GM23338 (cell line): ENCODE results near the gene CACNA2D3. TPM values are rescaled to one million over a fixed set of nuclear protein-coding genes. Genes with fewer than 3 reads are reported as not detected.

ENCODE experiments used
- ATAC-seq: fragments of 200-7000 bp; cut with Tn5 transposase; 3 replicates; pipeline ENCODE4 v1.9.1; 2020
- DNase-seq: peaks from one replicate; pipeline ENCODE4 v3.0.0-alpha.2; 2015; ENCODE audit warnings: low spot score
- H2AFZ ChIP-seq: fragments of 200-600 bp; sonication (generic); 2 replicates; pipeline ENCODE4 v1.8.0; 2016; ENCODE audit warnings: antibody characterized with exemption, mild to moderate bottlenecking, moderate library complexity
- H3F3A ChIP-seq: fragments of 200-600 bp; sonication (generic); replicated peaks from 2 replicates; pipeline ENCODE4 v1.8.0; 2017; ENCODE audit warnings: antibody characterized with exemption, mixed run types, low read depth
- H3K27ac ChIP-seq: fragments of 200-600 bp; sonication (generic); 2 replicates; pipeline ENCODE4 v1.6.1; 2016; ENCODE audit warnings: low read depth
- H3K27me3 ChIP-seq: fragments of 200-600 bp; sonication (generic); 2 replicates; pipeline ENCODE4 v1.8.0; 2016; ENCODE audit warnings: mild to moderate bottlenecking, mixed run types, moderate library complexity; ENCODE audit not compliant: insufficient read depth
- H3K36me3 ChIP-seq: fragments of 200-600 bp; sonication (generic); 2 replicates; pipeline ENCODE4 v1.8.0; 2016; ENCODE audit warnings: mild to moderate bottlenecking; ENCODE audit not compliant: insufficient read depth
- H3K4me1 ChIP-seq: fragments of 200-600 bp; sonication (generic); 2 replicates; pipeline ENCODE4 v1.8.0; 2016; ENCODE audit warnings: mild to moderate bottlenecking, moderate library complexity; ENCODE audit not compliant: insufficient read depth
- H3K4me2 ChIP-seq: fragments of 200-600 bp; sonication (generic); 2 replicates; pipeline ENCODE4 v1.7.1; 2017; ENCODE audit warnings: mixed run types
- H3K4me3 ChIP-seq: fragments of 200-600 bp; sonication (generic); 2 replicates; pipeline ENCODE4 v1.6.1; 2016; ENCODE audit warnings: mixed run types
- H3K79me2 ChIP-seq: fragments of 200-600 bp; sonication (generic); replicated peaks from 2 replicates; pipeline ENCODE4 v1.8.0; 2017; ENCODE audit warnings: mild to moderate bottlenecking; ENCODE audit not compliant: insufficient read depth
- H3K9me2 ChIP-seq: fragments of 200-600 bp; sonication (generic); 2 replicates; pipeline ENCODE4 v1.8.0; 2017; ENCODE audit not compliant: insufficient read depth
- H4K20me1 ChIP-seq: fragments of 200-600 bp; sonication (generic); replicated peaks from 2 replicates; pipeline ENCODE4 v1.8.0; 2017; ENCODE audit warnings: mild to moderate bottlenecking; ENCODE audit not compliant: insufficient read depth
- H3K27ac Mint-ChIP-seq: 2 replicates; pipeline ENCODE4 v1.8.0; 2020; ENCODE audit warnings: inconsistent platforms, mild to moderate bottlenecking, moderate library complexity, mixed read lengths
- H3K27me3 Mint-ChIP-seq: 3 replicates; pipeline ENCODE4 v1.8.0; 2022; ENCODE audit warnings: low read depth, mild to moderate bottlenecking, moderate library complexity, mixed read lengths, inconsistent platforms; ENCODE audit not compliant: insufficient read depth, poor library complexity
- H3K36me3 Mint-ChIP-seq: 3 replicates; pipeline ENCODE4 v1.8.0; 2021; ENCODE audit warnings: low read depth, mild to moderate bottlenecking, inconsistent platforms, moderate library complexity, mixed read lengths
- H3K4me1 Mint-ChIP-seq: 3 replicates; pipeline ENCODE4 v1.8.0; 2020; ENCODE audit warnings: mild to moderate bottlenecking, inconsistent platforms, mixed read lengths
- H3K4me3 Mint-ChIP-seq: 3 replicates; pipeline ENCODE4 v1.8.0; 2021; ENCODE audit warnings: moderate library complexity, mild to moderate bottlenecking, inconsistent platforms, mixed read lengths
- H3K9me3 Mint-ChIP-seq: 3 replicates; pipeline ENCODE4 v1.8.0; 2020; ENCODE audit warnings: moderate library complexity, mild to moderate bottlenecking, inconsistent platforms, mixed read lengths
- CREB1 ChIP-seq: fragments of 250-450 bp; sonication (Bioruptor Pico); IDR thresholded peaks from 2 replicates; pipeline ENCODE4 v1.5.0; 2020; ENCODE audit warnings: low read depth, mild to moderate bottlenecking, moderate library complexity
- CTCF ChIP-seq, 2 experiments: fragments of 200-600 bp in 1 of 2; sonication (generic) in 1 of 2; conservative IDR thresholded peaks; 2 replicates each; pipeline versions ENCODE4 v1.5.1 to v1.6.1; 2016 to 2017; ENCODE audit warnings: antibody characterized with exemption in 2 of 2, low read depth in 2 of 2, mild to moderate bottlenecking in 2 of 2, moderate library complexity in 1 of 2
- ETS1 ChIP-seq: IDR thresholded peaks from 2 replicates; pipeline ENCODE4 v1.6.1; 2016; ENCODE audit warnings: antibody characterized with exemption
- EZH2 ChIP-seq: fragments of 200-600 bp; sonication (generic); IDR thresholded peaks from one replicate; pipeline ENCODE4 v1.8.0; 2017; ENCODE audit warnings: antibody characterized with exemption, mild to moderate bottlenecking, low read depth; ENCODE audit not compliant: unreplicated experiment
- EZH2phosphoT487 ChIP-seq: fragments of 200-600 bp; sonication (generic); IDR thresholded peaks from one replicate; pipeline ENCODE4 v1.8.1; 2018; ENCODE audit warnings: antibody characterized with exemption; ENCODE audit not compliant: unreplicated experiment
- NANOG ChIP-seq: IDR thresholded peaks from 2 replicates; pipeline ENCODE4 v1.6.1; 2016; ENCODE audit warnings: antibody characterized with exemption, borderline replicate concordance
- POLR2AphosphoS5 ChIP-seq: IDR thresholded peaks from 2 replicates; pipeline ENCODE4 v1.6.1; 2016; ENCODE audit warnings: antibody characterized with exemption, low read depth
- STAT1 ChIP-seq: IDR thresholded peaks from one replicate; pipeline ENCODE4 v1.6.1; 2016; ENCODE audit warnings: antibody characterized with exemption; ENCODE audit not compliant: unreplicated experiment
- ZNF114 ChIP-seq: fragments of 250-450 bp; sonication (Bioruptor Pico); IDR thresholded peaks from 2 replicates; pipeline ENCODE4 v1.5.0; 2020; ENCODE audit warnings: mild to moderate bottlenecking, moderate library complexity
- ZNF331 ChIP-seq: fragments of 250-450 bp; sonication (Bioruptor Pico); IDR thresholded peaks from 2 replicates; pipeline ENCODE4 v1.5.0; 2020; ENCODE audit warnings: low read depth, mild to moderate bottlenecking, moderate library complexity
- ZNF462 ChIP-seq: fragments of 250-450 bp; sonication (Bioruptor Pico); IDR thresholded peaks from 2 replicates; pipeline ENCODE4 v1.5.0; 2020; ENCODE audit warnings: mild to moderate bottlenecking, moderate library complexity
- polyA plus RNA-seq: library from polyadenylated mRNA; unstranded; fragments of >200 nt; fragmentation: Nextera tagmentation; extraction: Ambion mirVana; gene quantifications from 2 replicates; pipeline ENCODE4 v1.2.1, GENCODE V29; 2016
- total RNA-seq: library from RNA; depleted of rRNA; stranded (reverse); fragments of >200 nt; shearing (Covaris generic); gene quantifications from 2 replicates; pipeline ENCODE4 v1.2.3, GENCODE V29; 2014

CACNA2D3 gene
- total and polyA plus RNA-seq, 2 experiments from 2014 or later, result 2.2 to 2.3 TPM

GRCh38 chr3:54703923-54704322 lies 581.6 kb downstream of the CACNA2D3 start:
- Histone ChIP-seq H3F3A (no peaks in the 10 kb centered on the region; the same call in 1 of the 2 replicates), H3K27me3 (no peaks in the 10 kb centered on the region), H2AFZ (no peak overlapping the region), H3K79me2 (no peaks in the 10 kb centered on the region), H3K4me1 (peaks cover 47% of the 10 kb centered on the region), H3K4me3 (no peak overlapping the region), H3K27ac (peak overlapping the region; percentile 7; the same call in 1 of the 2 replicates), H4K20me1 (no peaks in the 10 kb centered on the region), H3K36me3 (no peaks in the 10 kb centered on the region), H3K9me2 (peaks cover 21% of the 10 kb centered on the region), H3K4me2 (peak overlapping the region; percentile 39; the same call in 1 of the 2 replicates)
- Mint-ChIP-seq H3K4me1 (peaks cover 38% of the 10 kb centered on the region), H3K9me3 (no peaks in the 10 kb centered on the region), H3K36me3 (peaks cover 12% of the 10 kb centered on the region; the same call in 2 of the 3 replicates), H3K27me3 (peaks cover 3% of the 10 kb centered on the region), H3K4me3 (no peak overlapping the region), H3K27ac (no peak overlapping the region)
- DNase-seq (no peak), ATAC-seq (peak; percentile 41; the same call in 2 of the 3 replicates)
- TF ChIP-seq NANOG (no peak), ETS1 (no peak), CREB1 (CRISPR knock-in tag) (no peak), ZNF331 (CRISPR knock-in tag) (no peak), EZH2 (no peak), EZH2phosphoT487 (no peak), ZNF114 (CRISPR knock-in tag) (no peak), CTCF (conservative IDR thresholded peaks at IDR 0.05; ENCODE audit: low read depth in 2 of 2) (no peak), POLR2AphosphoS5 (no peak)

GRCh38 chr3:54705730-54706129 lies 583.4 kb downstream of the CACNA2D3 start:
- no peak overlapping the region for H3K4me2 ChIP-seq
- H3K27me3 ChIP-seq, result no peaks in the 10 kb centered on the region
- H3K27ac ChIP-seq, result no peak overlapping the region
- H3K27ac Mint-ChIP-seq, result no peak overlapping the region
- DNase-seq (no peak), ATAC-seq (no peak)
- no peaks in the 10 kb centered on the region for H4K20me1 ChIP-seq
- H3K9me2 ChIP-seq, result peaks cover 25% of the 10 kb centered on the region
- no peak overlapping the region for H3K4me3 ChIP-seq
- H3K79me2 ChIP-seq, result no peaks in the 10 kb centered on the region
- peaks cover 47% of the 10 kb centered on the region for H3K4me1 Mint-ChIP-seq
- no peaks in the 10 kb centered on the region; the same call in 1 of the 2 replicates for H3F3A ChIP-seq
- H3K4me3 Mint-ChIP-seq, result no peak overlapping the region
- H2AFZ ChIP-seq, result no peak overlapping the region
- H3K4me1 ChIP-seq, result peaks cover 60% of the 10 kb centered on the region
- peaks cover 6% of the 10 kb centered on the region for H3K27me3 Mint-ChIP-seq
- H3K9me3 Mint-ChIP-seq, result no peaks in the 10 kb centered on the region
- no peaks in the 10 kb centered on the region for H3K36me3 ChIP-seq
- H3K36me3 Mint-ChIP-seq, result peaks cover 15% of the 10 kb centered on the region; the same call in 2 of the 3 replicates
- TF ChIP-seq EZH2phosphoT487, result no peak
- no peak for TF ChIP-seq CREB1 (CRISPR knock-in tag)
- TF ChIP-seq ETS1, result no peak
- no peak for TF ChIP-seq ZNF462 (CRISPR knock-in tag)
- no peak for TF ChIP-seq ZNF331 (CRISPR knock-in tag)
- no peak for TF ChIP-seq NANOG
- TF ChIP-seq STAT1, result no peak
- no peak for TF ChIP-seq ZNF114 (CRISPR knock-in tag)
